Placental pericyte (primary cell): Measurements from ENCODE around the gene TANC2. TPM values are rescaled to one million over a fixed set of nuclear protein-coding genes. Genes with fewer than 3 reads are reported as not detected.

Experiments used
- small RNA-seq: library from RNA; depleted of rRNA; stranded (forward); fragments of <200 nt; gene quantifications from one replicate; pipeline ENCODE3, GENCODE V24; 2012; ENCODE audit warnings: low replicate concordance
- total RNA-seq: library from RNA; depleted of rRNA; stranded (reverse); fragments of >200 nt; gene quantifications from 2 replicates; pipeline ENCODE4 v1.2.3, GENCODE V29; 2012

TANC2 gene
- total RNA-seq: 31.1 and 48.7 TPM in 2 replicates

DNA sequence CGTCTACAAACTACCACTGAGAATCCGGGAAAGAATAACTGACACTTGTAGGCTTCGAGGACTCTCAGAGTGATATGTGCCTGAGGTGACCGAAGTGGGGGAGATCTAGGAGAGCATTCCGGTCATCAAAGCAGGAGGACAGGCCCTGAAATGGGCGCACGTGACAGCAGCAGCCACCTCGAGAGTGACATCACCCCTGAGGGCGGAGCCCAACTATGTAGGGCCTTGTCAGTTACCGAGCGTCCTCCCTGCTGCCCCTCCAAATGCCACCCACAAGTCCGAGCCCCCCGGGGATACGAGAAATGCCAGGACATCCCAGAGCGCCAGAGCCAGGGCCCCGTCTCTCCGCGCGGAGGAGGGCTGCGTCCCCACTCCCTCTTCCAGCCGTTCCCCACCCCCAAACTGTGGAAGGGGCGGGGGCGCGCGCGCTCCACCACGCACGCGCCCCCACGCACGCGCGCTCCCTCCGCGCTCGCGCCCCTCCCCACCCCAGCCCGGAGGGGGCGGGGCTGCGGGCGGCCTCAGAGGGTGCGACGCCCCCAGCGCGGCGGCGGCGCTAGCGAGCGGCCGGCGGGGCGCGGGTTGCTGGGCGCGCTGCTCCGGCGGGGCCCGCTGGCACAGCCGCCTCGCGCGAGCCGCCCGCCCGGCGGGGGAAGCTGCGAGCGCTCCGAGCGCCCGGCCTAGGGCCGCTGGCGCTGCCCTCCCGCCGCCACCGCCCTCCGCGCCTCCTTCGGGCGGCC lies at the start of gene TANC2:
TSS of gene TANC2 (plus strand) at position 550 of the 740 bp plus-strand sequence. CDS start 43,325 bp downstream, outside the sequence.

Small RNA genes lying within 50 kb of the gene (small RNA-seq; reads per million reads assigned to genes)
- not detected for gene MIR633

Other genes starting within 250 kb of the TANC2 start
- not detected in 2 replicates for gene MARCHF10, start 157.9 kb upstream of the TANC2 start, total RNA-seq